ENCODE results near the gene DEFB126.
"Not testable (repeated sequence)": the region's sequence is repeated elsewhere in the genome, so short reads cannot be mapped to it uniquely, and the experiment has no call there.

DEFB126 gene

GRCh38 chr20:142290-142689 lies at the start of gene DEFB126:
Gene DEFB126, plus strand, starts transcription at chr20:142590. Its CDS starts 39 bp downstream, at chr20:142629.
- no peak for DNase-seq (ENCODE audit: low read depth)

GRCh38 chr20:93641-94040 lies 48.7 kb upstream of the DEFB126 start:
- DNase-seq (ENCODE audit: low read depth): no peak

GRCh38 chr20:95215-95614 lies 47.2 kb upstream of the DEFB126 start:
- DNase-seq (ENCODE audit: low read depth): no peak

GRCh38 chr20:97691-98090 lies 44.7 kb upstream of the DEFB126 start:
- not testable (repeated sequence) for DNase-seq (ENCODE audit: low read depth)

GRCh38 chr20:101975-102374 lies 40.4 kb upstream of the DEFB126 start:
- no peak for DNase-seq (ENCODE audit: low read depth)

- DNase-seq (ENCODE audit: low read depth): no peak
Observed at GRCh38 chr20:103456-103855, 38.9 kb upstream of the DEFB126 start.

- DNase-seq (ENCODE audit: low read depth): no peak
Observed at GRCh38 chr20:112396-112795, 30.0 kb upstream of the DEFB126 start.

GRCh38 chr20:117518-117917 lies 24.9 kb upstream of the DEFB126 start:
- DNase-seq (ENCODE audit: low read depth): no peak

- not testable (repeated sequence) for DNase-seq (ENCODE audit: low read depth)
Observed at GRCh38 chr20:129786-130323, 12.5 kb upstream of the DEFB126 start.

GRCh38 chr20:137668-138490 lies 4.5 kb upstream of the DEFB126 start:
- DNase-seq (ENCODE audit: low read depth): no peak

GRCh38 chr20:145877-146276 lies 3.5 kb downstream of the DEFB126 start:
- DNase-seq (ENCODE audit: low read depth): no peak

- no peak for DNase-seq (ENCODE audit: low read depth)
Observed at GRCh38 chr20:152131-152530, 9.7 kb downstream of the DEFB126 start.

- DNase-seq (ENCODE audit: low read depth): no peak
Observed at GRCh38 chr20:157154-157553, 14.8 kb downstream of the DEFB126 start, which contains the start of gene DEFB127. Gene DEFB127, plus strand, starts transcription at chr20:157454. Its CDS starts 91 bp downstream, at chr20:157545.

- DNase-seq (ENCODE audit: low read depth): no peak
Observed at GRCh38 chr20:164618-165017, 22.2 kb downstream of the DEFB126 start.

- DNase-seq (ENCODE audit: low read depth): no peak
Observed at GRCh38 chr20:168876-169275, 26.5 kb downstream of the DEFB126 start.

GRCh38 chr20:184288-184687 lies 41.9 kb downstream of the DEFB126 start:
- DNase-seq (ENCODE audit: low read depth): no peak

- no peak for DNase-seq (ENCODE audit: low read depth)
Observed at GRCh38 chr20:187733-188132, 45.3 kb downstream of the DEFB126 start.

- no peak for DNase-seq (ENCODE audit: low read depth)
Observed at GRCh38 chr20:189611-190010, 47.2 kb downstream of the DEFB126 start, which contains the start of gene DEFB128. Gene DEFB128, minus strand, starts transcription at chr20:189711. Its CDS starts 88 bp downstream, at chr20:189623.

Measured in GM04504 (cell line).